Forelimb muscle (tissue), 1 donor: ENCODE measurements around the gene CLCNKB. TPM values are rescaled to one million over a fixed set of nuclear protein-coding genes. Genes with fewer than 3 reads are reported as not detected.
"Not testable (repeated sequence)": the region's sequence is repeated elsewhere in the genome, so short reads cannot be mapped to it uniquely, and the experiment has no call there.

Experiments used
- DNase-seq: peaks from one replicate; pipeline ENCODE4 v3.0.0-alpha.2; 2013; ENCODE audit warnings: low read depth
- polyA plus RNA-seq: library from polyadenylated mRNA; unstranded; fragments of 120-200 nt; gene quantifications from one replicate; pipeline ENCODE4 v1.2.1, GENCODE V29; 2013; ENCODE audit not compliant: insufficient read length

Gene CLCNKB
- polyA plus RNA-seq, 1 donor: not detected

DNA sequence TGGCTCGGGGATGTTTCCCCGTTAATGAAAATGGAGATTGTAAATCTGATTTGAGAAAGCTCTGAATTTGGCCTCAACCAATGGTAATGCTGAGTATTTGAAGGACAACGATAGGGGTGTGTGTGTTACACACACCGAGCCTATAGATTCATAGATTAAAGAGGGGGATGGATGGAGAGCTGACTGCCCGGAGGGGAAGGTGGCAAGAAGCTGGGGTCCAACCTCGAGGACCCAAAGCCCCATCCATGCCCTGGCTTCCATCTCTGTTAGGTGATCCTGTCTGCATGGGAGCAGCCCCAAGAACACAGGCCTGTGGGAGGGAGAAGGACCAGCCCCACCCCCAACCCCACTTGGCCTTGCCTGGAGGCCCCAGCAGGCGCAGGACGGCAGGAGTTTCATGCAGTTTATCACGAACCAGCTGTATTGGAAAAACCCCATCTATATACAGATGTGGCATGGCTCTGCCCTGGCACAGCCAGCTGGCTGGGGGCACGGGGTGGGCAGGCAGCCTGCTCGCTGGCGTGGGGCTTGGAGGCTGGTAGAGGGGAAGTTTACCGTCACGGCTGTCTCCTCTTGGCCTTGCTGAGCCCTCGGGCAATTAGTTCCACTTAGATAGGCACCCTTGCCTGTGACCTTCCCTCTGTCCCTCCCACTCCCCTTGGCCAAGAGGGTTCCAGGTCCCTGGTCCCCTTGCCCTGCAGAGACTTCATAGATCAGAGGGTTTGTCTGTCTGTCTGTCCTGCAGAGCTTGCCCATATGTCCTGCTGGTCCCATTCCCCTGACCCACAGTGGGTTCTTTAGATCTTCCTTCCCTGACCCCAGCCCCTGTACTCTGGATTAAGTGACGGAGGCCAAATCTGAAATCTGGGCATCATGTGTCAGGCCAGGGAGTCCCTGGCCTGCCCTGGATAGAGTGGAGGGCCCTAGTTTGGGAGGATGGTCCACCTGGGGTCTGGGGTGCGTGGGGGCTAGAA, 28.8 kb upstream of the CLCNKB start:
- no peak for DNase-seq

DNA sequence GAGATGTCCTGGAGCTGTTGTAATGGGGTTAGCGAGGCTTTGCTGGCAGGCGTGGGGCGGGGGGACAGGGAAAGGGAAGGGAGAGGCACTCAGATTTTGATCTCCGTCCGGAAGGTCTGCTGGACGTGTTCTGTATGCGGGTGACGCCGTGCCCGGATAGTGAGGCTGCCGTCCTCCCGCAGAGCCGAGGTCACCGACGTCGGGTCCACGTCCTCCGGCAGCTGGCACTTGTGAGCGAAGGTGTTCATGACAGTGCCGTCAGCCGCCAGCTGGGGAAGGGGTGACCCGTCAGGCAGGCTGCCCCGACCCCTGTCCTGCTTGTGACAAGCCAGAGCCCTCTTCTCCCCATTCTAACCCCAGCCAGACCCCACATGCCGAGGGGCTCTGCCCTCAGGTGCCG, 28.1 kb upstream of the CLCNKB start:
- DNase-seq: no peak

DNA sequence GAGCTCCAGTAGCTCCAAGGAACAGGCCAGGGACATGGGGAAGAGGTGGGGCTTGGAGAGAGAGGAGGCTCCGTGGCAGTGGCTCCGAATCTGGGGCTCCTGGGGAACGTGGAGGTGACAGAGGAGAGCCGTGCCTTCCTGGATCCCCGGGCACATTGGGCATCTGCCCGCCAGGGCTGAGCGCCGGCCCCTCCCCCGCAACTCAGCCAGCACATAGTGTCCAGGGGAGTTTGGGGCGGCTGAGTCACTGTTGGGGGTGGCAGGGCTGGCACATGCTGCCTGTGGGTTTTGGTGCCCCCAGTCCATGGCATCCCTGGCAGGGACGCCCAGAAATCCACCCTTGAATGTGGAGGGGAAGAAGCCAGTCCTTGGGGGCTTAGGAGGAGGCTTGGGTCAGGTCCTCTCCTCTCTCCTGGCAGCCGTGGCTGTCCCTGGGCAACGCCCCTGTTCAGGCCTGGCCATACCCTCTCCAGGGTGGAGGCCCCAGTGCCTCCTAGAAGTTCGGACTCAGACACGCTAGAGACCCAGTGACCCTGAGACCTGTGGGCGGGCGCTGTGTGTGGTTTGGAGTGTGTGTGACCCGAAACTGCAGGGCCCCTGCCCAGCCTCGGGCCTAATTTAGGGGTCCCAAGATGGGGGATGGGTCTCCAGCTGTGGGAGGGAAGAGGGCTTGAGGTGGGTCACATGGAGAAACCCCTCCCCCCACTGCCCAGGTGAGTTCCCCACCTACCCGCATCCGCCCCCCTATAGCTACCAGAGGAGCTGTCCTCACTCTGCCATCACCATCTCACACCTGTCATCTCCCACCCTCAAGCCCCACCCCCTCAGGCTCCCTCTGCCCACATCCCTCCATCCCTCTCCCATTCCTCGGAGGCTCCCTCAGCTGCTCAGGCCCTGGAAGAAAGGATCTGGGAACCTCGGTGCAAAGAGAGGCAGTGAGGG, 27.4 kb upstream of the CLCNKB start:
- no peak for DNase-seq

DNA sequence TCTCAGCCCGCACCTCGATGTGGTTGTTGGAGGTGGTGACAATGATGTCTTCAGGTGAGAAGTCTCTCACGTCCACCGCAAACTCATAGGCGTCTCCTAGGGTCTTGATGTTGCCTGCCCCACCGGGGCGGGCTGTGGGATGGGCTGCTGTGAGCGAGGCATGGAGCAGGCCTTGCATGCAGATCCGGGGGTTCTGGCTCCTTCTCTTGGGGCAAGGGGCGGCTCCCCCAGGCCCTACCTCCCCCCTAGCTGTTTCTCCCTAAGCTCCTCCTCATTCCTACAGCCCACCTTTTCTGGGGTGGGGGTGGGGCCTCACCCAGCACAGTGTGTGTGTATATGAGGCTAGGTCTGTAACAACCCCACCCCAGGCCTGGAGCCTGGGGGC, 26.5 kb upstream of the CLCNKB start:
- no peak for DNase-seq

DNA sequence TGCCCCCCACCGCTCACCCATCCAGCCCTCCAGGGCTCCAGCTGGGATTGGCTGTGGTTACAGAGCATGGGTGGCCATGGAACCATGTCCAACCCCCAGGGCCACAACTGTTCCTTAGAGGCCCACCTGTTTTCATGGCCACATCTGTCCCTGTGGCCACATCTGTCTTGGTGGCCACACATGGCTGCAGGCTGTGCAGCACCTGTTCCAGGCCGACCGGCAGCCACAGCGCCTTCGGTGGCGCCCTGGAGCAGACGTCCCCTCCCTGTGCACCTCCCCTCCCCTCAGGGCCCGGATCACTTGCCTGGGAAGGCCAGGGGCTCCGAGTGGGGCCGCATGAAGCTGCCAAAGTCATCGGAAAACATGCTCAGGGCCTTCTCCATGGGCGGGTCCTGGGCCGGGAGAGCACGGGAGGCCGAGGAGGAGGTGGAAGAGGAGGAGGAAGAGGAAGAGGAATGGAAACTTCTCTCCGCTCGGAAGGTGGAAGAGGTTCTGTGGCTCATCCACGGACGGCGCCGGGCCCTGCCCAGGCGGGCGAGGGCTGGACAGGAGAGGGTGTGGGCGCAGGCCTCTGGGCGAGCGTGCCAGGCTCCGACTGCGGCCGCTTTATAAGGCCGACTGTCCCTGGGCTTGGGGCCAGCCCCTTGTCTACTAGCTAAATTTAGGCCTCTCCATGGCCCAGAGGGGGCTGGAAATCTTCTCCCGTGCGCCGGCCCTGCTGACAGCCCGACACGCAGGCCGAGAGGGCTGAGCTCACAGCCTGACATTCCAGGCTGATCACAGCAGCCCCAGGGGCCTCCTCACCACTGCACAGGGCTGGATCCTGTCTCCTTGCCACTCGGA, 25.9 kb upstream of the CLCNKB start, which contains the start of gene HSPB7:
Gene HSPB7 (minus strand): TSS at position 583 of the 843 bp plus-strand sequence. CDS start 80 bp downstream, at position 503.
- peak; percentile 64 for DNase-seq

DNA sequence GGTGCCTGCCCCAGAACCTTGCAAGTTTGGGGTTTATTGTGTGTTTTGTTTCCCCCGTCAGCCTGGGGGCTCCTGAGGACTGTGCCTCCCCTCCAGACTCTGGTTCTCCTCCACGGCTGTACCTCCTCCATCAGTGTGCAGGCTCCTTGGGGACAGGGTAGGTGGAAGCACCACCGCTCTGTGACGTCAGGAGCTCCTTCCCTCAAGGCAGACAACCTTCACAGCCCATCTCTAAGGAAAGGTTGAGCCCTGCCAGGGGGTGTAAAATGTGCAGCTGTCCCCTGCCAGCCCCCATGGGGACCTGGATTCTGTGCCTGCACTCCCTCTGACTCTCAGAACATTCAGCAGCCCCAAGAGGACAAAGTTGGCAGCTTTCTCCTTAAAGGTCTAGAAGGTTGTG, 25.3 kb upstream of the CLCNKB start:
- no peak for DNase-seq

DNA sequence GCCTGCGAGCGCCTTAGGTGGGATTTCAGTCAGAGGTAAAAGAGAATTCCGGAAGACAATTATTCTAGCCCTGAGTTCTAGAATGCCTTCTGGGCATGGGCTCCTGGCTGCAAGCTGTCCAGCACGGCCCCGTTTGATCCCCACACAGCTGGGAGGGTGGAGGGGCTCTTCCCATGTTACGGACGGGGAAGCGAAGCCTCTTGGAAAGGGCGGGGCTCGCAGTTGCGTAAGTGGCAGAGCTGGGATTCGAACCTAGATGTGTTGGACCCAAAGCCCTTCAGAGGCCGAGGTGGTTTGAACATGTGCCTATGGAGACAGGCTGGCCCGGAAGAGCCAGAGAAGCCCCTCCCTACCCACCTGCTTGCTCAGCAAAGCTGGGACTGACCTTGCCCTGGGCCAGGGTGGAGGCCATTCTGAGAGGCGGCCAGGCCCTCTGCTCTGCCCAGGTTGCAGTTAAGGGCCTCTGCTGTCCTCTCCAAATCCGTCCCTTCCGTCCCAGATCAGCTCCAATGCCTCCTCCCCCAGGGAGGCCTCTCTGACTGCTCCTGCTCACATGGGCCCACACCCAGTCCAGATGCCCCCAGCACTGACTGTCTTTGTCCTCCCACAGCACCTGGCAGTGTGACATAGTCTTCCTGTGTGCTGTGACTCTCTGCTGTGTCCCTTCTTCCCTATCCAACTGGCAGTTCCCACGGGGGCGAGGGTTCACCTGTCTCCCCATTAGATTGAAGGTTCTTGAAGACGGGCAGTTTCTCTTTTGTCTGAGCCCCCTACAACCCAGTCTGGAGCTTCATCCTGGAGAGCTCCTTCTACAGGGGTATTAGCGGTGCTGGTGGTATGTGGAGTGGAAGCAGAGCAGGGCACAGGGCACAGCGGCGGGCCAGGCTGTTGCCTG, 24.6 kb upstream of the CLCNKB start:
- DNase-seq: no peak

DNA sequence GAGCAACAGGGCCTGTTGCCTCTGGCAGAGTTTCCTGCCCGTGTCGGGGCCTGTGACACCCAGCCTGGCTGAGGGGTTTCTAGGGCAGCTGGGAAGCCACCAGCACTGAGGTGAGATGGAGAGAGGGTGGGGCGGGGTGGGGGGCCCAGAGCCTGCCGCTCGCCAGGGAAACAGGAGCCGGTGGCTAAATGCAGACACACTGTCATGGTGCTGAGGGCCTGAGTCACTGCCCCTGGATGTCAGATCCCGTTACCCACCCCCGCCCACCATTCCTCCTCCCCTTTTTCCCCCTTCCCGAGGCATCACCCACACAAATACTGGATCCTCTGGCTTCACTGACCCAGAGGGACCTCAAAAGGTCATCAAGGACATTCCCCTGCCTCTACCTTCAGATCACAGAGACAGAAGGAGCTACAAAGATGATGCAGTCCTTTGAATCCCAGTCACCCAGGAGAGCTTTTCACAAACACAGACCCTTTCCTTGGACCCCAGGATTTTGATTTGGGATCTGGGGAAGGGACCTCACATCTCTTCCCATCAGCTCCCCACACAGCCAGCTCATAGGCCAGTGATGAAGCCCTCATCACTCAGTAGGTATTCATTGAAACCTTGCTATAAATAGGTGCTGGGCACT, 23.8 kb upstream of the CLCNKB start:
- DNase-seq: no peak

DNA sequence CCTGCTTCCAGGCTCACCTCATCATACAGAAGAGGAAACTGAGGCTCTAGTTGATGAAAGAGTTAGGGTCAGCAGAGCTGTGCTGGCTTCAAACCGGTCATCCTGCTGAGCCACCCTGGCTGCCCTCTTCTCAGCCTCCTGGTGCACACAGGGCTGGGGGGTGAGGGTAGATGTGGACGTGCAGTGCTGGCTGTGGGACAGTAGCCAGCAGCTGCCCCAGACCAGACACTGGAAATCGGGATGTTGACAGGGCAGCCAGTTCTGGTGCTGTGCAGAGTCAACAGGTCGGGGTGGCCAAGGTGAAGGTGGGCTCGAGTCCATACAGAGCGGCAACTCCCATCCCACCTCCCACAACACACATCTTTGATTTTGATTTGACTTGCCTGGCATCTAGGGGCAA, 23.3 kb upstream of the CLCNKB start:
- no peak for DNase-seq

DNA sequence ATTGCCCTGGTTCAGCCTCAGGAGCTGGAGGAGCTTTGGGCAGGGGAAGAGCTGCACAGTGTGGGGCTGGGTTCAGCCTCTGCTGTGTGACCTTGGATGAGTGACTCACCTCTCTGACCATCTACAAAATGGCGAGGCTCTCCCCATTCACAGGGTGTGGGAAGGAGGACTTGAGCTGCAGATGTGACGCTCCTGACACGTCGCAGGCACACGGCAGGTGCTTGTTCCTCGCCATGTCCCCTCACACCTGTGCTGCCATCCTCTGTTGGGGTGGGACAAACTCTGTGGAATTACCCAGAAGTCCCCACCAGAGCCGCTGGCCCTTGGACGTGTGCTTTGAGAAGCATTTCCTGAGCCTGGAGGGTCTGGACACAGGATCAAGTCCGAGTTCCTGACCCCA, 22.7 kb upstream of the CLCNKB start:
- DNase-seq: not testable (repeated sequence)

DNA sequence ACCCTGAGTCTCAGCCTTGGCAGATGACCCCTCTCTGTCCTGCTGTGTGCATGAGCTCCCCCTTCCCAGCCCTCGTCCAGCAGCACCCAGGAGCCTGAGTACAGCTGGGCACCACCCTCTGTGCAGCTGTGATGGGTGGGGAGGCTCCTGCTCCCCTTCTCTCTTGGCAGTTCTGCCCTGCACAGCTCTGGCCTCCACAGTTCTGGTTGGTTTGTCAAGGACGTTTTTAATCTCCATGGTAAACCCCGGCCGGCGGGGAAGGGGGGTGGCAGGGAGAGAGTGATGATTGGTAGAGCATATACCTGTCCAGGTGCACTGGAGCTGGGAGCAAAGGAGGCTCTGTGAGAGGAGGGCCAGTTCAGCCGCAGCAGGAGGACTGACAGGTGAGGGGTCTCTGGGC, 21.9 kb upstream of the CLCNKB start, which contains the start of gene CLCNKA:
Gene CLCNKA (plus strand): TSS at position 356 of the 400 bp plus-strand sequence. CDS start 584 bp downstream, outside the sequence.
- DNase-seq: no peak

DNA sequence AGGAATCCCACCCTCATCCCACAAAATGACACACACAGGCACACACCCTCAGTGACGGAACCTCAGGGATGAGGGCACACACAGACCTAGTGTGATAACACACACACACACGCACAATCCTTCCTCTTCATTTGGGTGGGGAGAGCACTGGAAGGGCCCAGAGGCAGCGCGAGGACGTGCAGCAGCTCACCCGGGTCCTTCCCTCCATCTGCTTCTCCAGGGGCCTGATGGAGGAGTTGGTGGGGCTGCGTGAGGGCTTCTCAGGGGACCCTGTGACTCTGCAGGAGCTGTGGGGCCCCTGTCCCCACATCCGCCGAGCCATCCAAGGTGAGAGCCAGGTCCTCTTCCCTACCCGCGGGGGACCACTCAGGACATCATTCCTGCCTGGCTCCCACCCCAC, 21.2 kb upstream of the CLCNKB start:
- DNase-seq: no peak

DNA sequence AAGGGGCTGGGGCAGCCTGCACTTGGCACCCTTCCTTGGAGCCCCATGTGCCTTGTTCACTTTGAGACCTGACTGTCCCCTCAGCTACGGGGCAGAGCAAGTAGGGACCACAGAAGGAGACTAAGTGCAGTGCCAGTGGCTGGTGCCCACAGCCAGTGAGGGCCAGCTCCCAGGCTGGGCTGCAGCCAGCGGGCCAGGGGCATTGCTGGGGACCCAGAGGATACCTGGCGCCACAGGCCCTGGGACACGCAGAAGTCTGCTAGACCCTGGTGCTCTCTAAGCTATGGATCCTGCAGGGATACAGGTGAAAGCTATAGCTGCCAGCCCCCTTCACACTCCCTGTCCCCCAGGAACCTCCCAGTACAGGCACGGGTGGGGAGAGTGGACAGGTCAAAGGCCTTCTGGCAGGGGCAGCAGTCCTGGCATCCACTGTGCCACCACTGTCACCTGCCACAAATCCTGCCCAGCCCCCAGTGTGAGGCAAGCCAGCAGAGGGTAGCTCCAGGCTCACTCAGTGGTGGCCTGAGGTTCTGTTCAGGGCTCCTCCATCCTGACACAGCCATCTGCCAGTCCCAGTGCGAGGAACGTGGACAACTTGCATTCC, 20.4 kb upstream of the CLCNKB start:
- no peak for DNase-seq

DNA sequence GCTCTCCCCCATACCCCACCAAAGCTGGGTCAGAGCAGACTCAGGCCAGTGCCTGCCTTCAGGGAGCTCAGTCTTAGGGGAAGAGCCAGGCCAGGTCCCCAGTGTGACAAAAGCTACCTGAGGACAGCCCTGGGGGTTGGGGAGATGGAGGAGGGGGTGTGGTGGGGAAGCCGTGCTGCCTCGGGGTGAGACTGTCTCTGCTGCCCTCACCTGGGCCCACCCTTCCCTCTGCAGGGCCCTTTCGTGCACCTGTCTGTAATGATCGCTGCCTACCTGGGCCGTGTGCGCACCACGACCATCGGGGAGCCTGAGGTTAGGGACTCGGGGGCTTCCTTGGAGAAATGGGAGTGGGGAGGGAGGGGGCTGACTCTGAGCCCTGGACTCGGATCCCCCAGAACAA, 17.3 kb upstream of the CLCNKB start:
- not testable (repeated sequence) for DNase-seq

DNA sequence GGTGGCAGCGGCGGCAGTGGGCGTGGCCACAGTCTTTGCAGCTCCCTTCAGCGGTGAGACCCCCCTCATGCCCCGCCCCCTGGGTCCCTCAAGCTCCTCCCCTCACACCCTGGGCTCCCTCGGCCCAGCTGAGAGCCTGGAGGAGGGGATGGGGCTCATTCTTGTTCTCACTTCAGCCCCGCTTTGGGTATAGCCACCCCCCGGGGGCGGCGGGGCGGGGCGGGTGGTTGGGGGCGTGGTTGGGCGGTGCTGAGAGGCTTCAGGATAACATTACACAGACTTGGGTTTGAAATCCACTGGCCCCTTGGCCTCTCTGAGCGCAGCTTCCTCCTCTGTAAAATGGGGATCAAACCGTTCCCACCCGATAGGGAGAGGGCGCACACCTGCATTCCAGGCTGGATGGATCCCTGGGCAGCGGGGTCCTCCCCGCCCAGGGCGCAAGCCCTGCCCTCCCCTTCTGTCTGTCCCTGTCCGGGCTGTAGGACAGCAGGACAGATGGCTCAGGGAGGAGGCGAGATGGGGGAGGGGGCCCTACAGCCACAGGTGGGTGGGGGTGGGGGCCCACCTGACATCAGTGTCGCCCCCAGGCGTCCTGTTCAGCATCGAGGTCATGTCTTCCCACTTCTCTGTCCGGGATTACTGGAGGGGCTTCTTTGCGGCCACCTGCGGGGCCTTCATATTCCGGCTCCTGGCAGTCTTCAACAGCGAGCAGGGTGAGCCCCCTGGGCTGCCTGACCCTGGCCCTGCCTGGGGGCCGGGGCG, 16.7 kb upstream of the CLCNKB start:
- no peak for DNase-seq

DNA sequence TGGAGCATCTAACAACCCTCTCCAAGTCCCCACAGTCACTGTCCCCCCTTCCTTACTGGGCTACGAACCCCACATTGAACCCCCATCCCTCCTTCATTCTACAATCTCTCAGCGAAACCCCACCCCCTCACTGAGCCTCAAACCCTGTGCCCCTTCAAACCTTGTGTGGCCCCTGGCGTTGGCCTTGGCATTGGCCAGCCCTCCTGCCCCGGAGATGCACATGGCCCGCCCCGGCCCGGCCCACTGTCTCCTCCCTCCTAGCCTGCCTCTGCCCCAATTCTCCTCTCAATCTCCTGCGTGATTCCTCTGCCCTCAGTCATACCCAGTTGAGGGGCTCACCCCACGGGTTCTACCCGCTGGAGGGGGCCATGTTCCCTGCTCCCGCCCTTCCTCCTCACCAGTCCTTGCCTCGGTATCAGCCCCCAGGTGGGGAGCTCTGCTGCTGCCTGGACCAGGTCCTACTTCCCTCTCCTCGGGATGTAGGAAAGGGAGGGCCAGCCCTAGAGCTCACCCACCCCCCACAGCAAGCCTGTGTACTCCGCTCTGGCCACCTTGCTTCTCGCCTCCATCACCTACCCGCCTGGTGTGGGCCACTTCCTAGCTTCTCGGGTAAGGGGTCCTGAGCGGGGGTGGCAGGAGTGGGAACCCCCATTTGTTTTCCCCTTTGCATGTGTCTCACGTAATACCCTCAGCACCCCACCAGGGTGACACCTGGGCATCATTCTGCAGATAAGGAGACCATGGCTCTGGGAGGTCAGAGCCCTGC, 15.2 kb upstream of the CLCNKB start:
- DNase-seq: no peak

DNA sequence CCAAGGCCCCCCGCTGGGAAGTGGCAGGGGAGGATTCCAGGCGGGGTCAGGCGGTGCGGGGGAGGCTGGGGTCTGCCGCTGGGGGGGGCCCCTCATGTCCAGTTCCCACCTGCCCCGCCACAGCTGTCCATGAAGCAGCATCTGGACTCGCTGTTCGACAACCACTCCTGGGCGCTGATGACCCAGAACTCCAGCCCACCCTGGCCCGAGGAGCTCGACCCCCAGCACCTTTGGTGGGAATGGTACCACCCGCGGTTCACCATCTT, 14.6 kb upstream of the CLCNKB start:
- not testable (repeated sequence) for DNase-seq

DNA sequence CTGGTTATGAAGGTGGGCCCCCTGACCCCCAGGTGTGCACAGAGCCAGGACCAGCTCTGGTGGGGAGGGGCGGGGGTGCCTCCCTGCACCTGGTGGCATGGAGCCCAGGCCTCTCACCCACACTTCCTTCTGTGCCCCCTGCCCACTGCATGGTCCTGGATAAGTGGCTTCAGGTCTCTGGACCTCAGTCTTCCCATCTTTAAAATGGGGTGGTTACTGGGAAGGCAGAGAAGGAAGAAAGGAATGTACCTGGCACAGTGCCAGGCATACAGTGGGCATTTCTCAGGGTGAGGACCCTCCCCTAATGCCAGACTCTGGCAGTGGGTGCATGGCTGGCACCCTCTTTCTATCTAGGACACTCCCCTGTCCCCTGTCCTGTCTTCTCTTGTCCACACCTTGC, 14.3 kb upstream of the CLCNKB start:
- DNase-seq: no peak
